ENCODE measurements around the gene INA. TPM values are rescaled to one million over a fixed set of nuclear protein-coding genes. Genes with fewer than 3 reads are reported as not detected.

Gene INA
- total and polyA plus RNA-seq, 2 experiments from 2014 or later: 1.3 to 1.8 TPM

DNA sequence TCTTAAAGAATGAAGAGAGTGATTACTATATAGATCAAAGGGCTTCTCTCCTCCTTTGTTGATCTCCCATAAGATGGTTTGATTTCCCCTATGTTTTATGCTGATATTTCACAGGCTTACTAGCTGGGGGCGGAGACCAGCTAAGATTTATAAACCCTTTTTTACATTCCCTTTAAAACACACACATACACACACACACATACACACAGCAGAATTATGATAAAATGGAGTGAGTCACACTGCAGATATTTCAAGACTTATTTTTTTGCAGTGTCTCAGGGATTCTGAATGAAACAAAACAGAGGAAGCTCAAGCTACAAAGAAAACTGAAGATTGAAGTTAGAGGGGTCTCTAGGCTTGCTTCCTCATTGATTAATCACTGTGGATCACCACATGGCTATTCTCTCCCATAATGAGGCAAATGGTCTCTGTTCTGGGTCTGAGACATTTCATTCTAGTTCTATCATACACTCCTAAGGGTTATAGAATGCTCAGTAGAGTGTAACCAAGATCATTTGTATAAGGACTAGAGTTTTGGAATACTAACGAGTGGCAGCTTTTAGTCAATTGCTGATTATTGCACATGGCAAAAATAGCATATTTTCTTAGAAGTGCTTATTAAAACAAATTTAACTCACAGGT is 18.6 kb downstream of the INA start:
- no peak for TF ChIP-seq CTCF (IDR thresholded peaks at IDR 0.05; ENCODE audit: low read depth, low read length)
- no peaks in the 10 kb centered on the region for H3K9me3 ChIP-seq (ENCODE audit: low read depth)
- peaks cover 7% of the 10 kb centered on the region for H3K27me3 ChIP-seq
- H3K4me3 ChIP-seq: no peak overlapping the region
- DNase-seq (ENCODE audit: low read depth in 1 of 2, low spot score in 1 of 2): peak in 1 of 2 donors; percentile 85
- no peaks in the 10 kb centered on the region for H3K4me1 ChIP-seq (ENCODE audit: low read depth)
- no peaks in the 10 kb centered on the region for H3K36me3 ChIP-seq
- H3K27ac ChIP-seq: no peak overlapping the region

DNA sequence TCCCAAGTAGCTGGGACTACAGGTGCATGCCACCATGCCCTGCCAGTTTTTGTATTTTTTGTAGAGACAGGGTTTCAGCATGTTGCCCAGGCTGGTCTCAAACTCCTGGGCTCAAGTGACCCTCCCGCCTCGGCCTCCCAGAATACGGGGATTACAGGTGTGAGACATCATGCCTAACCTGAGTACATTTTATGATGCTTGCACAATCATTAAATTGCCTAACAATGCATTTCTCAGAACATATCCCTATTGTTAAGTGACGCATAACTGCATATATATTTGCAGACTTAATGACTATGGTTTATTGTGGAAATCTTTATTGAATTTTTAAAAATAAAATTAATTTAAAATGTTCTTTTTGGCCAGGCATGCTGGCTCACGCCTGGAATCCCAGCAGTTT is 30.7 kb downstream of the INA start:
- TF ChIP-seq CTCF (IDR thresholded peaks at IDR 0.05; ENCODE audit: low read depth, low read length): no peak
- Histone ChIP-seq H3K36me3 (peaks cover 24% of the 10 kb centered on the region), H3K27ac (no peak overlapping the region), H3K4me1 (ENCODE audit: low read depth) (no peaks in the 10 kb centered on the region), H3K9me3 (ENCODE audit: low read depth) (no peaks in the 10 kb centered on the region), H3K27me3 (no peaks in the 10 kb centered on the region), H3K4me3 (no peak overlapping the region)
- no peak for DNase-seq (ENCODE audit: low read depth in 1 of 2, low spot score in 1 of 2)

DNA sequence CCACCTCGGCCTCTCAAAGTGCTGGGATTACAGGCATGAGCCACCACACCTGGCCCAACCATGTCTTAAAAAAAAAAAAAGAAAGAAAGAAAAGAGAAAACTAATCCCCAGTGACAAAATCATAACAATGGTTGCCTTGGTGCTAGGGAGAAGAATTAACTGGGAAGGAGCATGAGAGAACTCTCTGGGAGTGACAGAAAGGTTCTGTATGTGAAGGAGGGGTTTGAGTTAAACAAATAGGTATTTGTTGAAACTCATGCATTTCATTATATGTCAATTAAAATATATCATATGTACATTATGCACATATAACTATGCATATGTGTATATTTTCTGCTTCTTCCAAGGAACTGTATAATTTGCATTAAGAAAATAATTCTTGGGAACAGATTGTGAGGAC is 33.3 kb downstream of the INA start:
- Histone ChIP-seq H3K4me3 (no peak overlapping the region), H3K36me3 (peaks cover 33% of the 10 kb centered on the region), H3K27me3 (no peaks in the 10 kb centered on the region), H3K4me1 (ENCODE audit: low read depth) (no peaks in the 10 kb centered on the region), H3K27ac (no peak overlapping the region), H3K9me3 (ENCODE audit: low read depth) (no peaks in the 10 kb centered on the region)
- no peak for DNase-seq (ENCODE audit: low read depth in 1 of 2, low spot score in 1 of 2)
- TF ChIP-seq CTCF (IDR thresholded peaks at IDR 0.05; ENCODE audit: low read depth, low read length): no peak

- no peak for TF ChIP-seq CTCF (IDR thresholded peaks at IDR 0.05; ENCODE audit: low read depth, low read length)
- Histone ChIP-seq H3K27me3 (no peaks in the 10 kb centered on the region), H3K4me3 (no peak overlapping the region), H3K36me3 (peaks cover 44% of the 10 kb centered on the region), H3K27ac (no peak overlapping the region), H3K4me1 (ENCODE audit: low read depth) (no peaks in the 10 kb centered on the region), H3K9me3 (ENCODE audit: low read depth) (no peaks in the 10 kb centered on the region)
- no peak for DNase-seq (ENCODE audit: low read depth in 1 of 2, low spot score in 1 of 2)
These were observed 39.1 kb downstream of the INA start for GRCh38 chr10:103316087-103316486.

DNA sequence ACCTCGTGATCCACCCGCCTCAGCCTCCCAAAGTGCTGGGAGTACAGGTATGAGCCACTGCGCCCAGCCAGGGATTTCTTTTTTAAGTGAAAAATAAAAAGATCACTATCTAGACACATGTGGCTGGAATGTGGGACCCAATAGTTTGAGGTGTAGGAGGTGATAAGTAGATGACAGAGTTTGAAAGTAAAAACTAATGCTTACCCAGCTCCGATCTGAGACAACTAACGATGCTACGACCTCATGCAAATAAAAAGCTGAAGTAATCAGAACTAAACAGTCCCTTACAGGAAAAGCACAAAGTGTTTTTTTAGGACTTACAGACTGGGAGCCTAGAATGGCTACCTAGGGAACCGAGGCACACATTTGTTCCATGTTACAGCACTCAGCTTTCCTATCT is 51.0 kb downstream of the INA start:
- Histone ChIP-seq H3K9me3 (ENCODE audit: low read depth) (no peaks in the 10 kb centered on the region), H3K27me3 (no peaks in the 10 kb centered on the region), H3K36me3 (peaks cover 43% of the 10 kb centered on the region), H3K4me3 (no peak overlapping the region), H3K4me1 (ENCODE audit: low read depth) (no peaks in the 10 kb centered on the region), H3K27ac (no peak overlapping the region)
- DNase-seq (ENCODE audit: low read depth in 1 of 2, low spot score in 1 of 2): no peak
- TF ChIP-seq CTCF (IDR thresholded peaks at IDR 0.05; ENCODE audit: low read depth, low read length): no peak

All from cardiac muscle cell (in vitro differentiated cells and primary cell).